Esophagus squamous epithelium (tissue), 5 donors: Measurements from ENCODE around the gene CARS1. TPM values are rescaled to one million over a fixed set of nuclear protein-coding genes. Genes with fewer than 3 reads are reported as not detected.
A peak's percentile ranks its signal among the peaks of the same experiment; 100 is the strongest.

Experiments
- DNase-seq: peaks from one replicate; lab custom pipeline; 2025; lab: John Stamatoyannopoulos, UW
- H3K27ac ChIP-seq, 4 donors: fragments of 200-600 bp; sonication (generic); one replicate each; pipeline ENCODE4 v1.5.1; 2016 to 2019; ENCODE audit warnings: mild to moderate bottlenecking in 1 of 4
- H3K27me3 ChIP-seq, 4 donors: fragments of 200-600 bp; sonication (generic); 1 replicate in 3 of 4; 2 replicates in 1 of 4; pipeline versions ENCODE4 v1.5.1 to v1.6.0; 2017 to 2021; ENCODE audit warnings: antibody characterized with exemption in 1 of 4
- H3K36me3 ChIP-seq, 3 donors: fragments of 200-600 bp; sonication (generic); one replicate each; pipeline ENCODE4 v1.5.1; 2016 to 2019
- H3K4me1 ChIP-seq, 3 donors: fragments of 200-600 bp; sonication (generic); one replicate each; pipeline ENCODE4 v1.5.1; 2017 to 2019
- H3K4me3 ChIP-seq, 4 donors: fragments of 200-600 bp; sonication (generic); 1 replicate in 3 of 4; 2 replicates in 1 of 4; pipeline ENCODE4 v1.5.1; 2016 to 2019; ENCODE audit warnings: mild to moderate bottlenecking in 2 of 4, moderate library complexity in 1 of 4
- H3K9me3 ChIP-seq, 3 donors: fragments of 200-600 bp; sonication (generic); one replicate each; pipeline ENCODE4 v1.5.1; 2016 to 2019
- CTCF ChIP-seq, 6 experiments: fragments of 450-650 bp in 4 of 6; fragments of 200-600 bp in 2 of 6; sonication (generic) in 2 of 6; IDR thresholded peaks; one replicate each; pipeline ENCODE4 v1.5.1; 2016 to 2019; ENCODE audit warnings: antibody characterized with exemption in 6 of 6, mild to moderate bottlenecking in 4 of 6, moderate library complexity in 4 of 6
- POLR2A ChIP-seq, 4 donors: fragments of 450-650 bp; IDR thresholded peaks; one replicate each; pipeline ENCODE4 v1.6.1; 2017; ENCODE audit warnings: antibody characterized with exemption in 4 of 4, mild to moderate bottlenecking in 4 of 4, moderate library complexity in 3 of 4
- WGBS, 2 donors: methylation state at CpG; one replicate each; pipeline ENCODE4 v1.1.5; 2018; 5-methylcytosine and 5-hydroxymethylcytosine counted together
- intact Hi-C: fragments of 100-400 bp; cut with DNase I; formaldehyde crosslinking; loops from one replicate; pipeline ENCODE4 v1.15.0; 2022
- total RNA-seq, 4 donors: library from RNA; depleted of rRNA; stranded (reverse); fragments of >200 nt; gene quantifications; one replicate each; pipeline ENCODE4 v1.1.0, GENCODE V29; 2016
- donor health status: DM: yes; HTN: yes; CAD: no.

Gene CARS1
- total RNA-seq, 4 donors from 2014 or later: 22.7 to 35.7 (median 28.4) TPM

GRCh38 chr11:2980168-2980840, 76.9 kb downstream of the CARS1 start:
- Histone ChIP-seq H3K9me3 (no peaks in the 10 kb centered on the region), H3K36me3 (peaks cover 3 to 48% (median 13%) of the 10 kb centered on the region in 3 donors), H3K27ac (no peak overlapping the region), H3K27me3 (no peaks in the 10 kb centered on the region), H3K4me3 (no peak overlapping the region), H3K4me1 (peaks cover 4 to 71% (median 22%) of the 10 kb centered on the region in 3 donors)
- WGBS, 2 donors: 34 to 42% methylated on average over 6 of the region's 6 CpGs
- DNase-seq: no peak
- no peak for TF ChIP-seq CTCF (IDR thresholded peaks at IDR 0.05)
- no peak for TF ChIP-seq POLR2A (IDR thresholded peaks at IDR 0.05)
- intact Hi-C loops: no loop called here

- intact Hi-C loops: no loop called here
- H3K4me1 ChIP-seq: peaks cover 0 to 40% (median 7%) of the 10 kb centered on the region in 3 donors
- no peaks in the 10 kb centered on the region for H3K27me3 ChIP-seq
- H3K9me3 ChIP-seq: no peaks in the 10 kb centered on the region
- H3K36me3 ChIP-seq: peaks cover 9 to 74% (median 40%) of the 10 kb centered on the region in 3 donors
- DNase-seq: no peak
- TF ChIP-seq POLR2A (IDR thresholded peaks at IDR 0.05) (no peak), CTCF (IDR thresholded peaks at IDR 0.05) (no peak)
- no peak overlapping the region for H3K4me3 ChIP-seq
- no peak overlapping the region for H3K27ac ChIP-seq
- 46 to 61% methylated on average over 7 of the region's 7 CpGs for WGBS, 2 donors
Measured at GRCh38 chr11:2977113-2977512, 80.1 kb downstream of the CARS1 start.

GRCh38 chr11:2976294-2977063, 80.7 kb downstream of the CARS1 start:
- Histone ChIP-seq H3K27ac (no peak overlapping the region), H3K4me3 (no peak overlapping the region), H3K36me3 (peaks cover 9 to 80% (median 47%) of the 10 kb centered on the region in 3 donors), H3K27me3 (no peaks in the 10 kb centered on the region), H3K9me3 (no peaks in the 10 kb centered on the region), H3K4me1 (peaks cover 0 to 33% (median 3%) of the 10 kb centered on the region in 3 donors)
- WGBS, 2 donors: 79 to 86% methylated on average over 6 of the region's 6 CpGs
- no peak for DNase-seq
- intact Hi-C loops: no loop called here
- TF ChIP-seq POLR2A (IDR thresholded peaks at IDR 0.05) (no peak), CTCF (IDR thresholded peaks at IDR 0.05) (no peak)

GRCh38 chr11:2975594-2975993, 81.6 kb downstream of the CARS1 start:
- Histone ChIP-seq H3K27ac (no peak overlapping the region), H3K4me3 (no peak overlapping the region), H3K27me3 (no peaks in the 10 kb centered on the region), H3K4me1 (peaks cover 0 to 24% (median 3%) of the 10 kb centered on the region in 3 donors), H3K36me3 (peaks cover 9 to 89% (median 55%) of the 10 kb centered on the region in 3 donors), H3K9me3 (no peaks in the 10 kb centered on the region)
- 72 to 81% methylated on average over 3 to 4 of the region's 4 CpGs for whole genome bisulfite sequencing, 2 donors
- DNase-seq: no peak
- peak in 5 of 6 experiments; percentile 15 to 66 (median 43) for TF ChIP-seq CTCF (IDR thresholded peaks at IDR 0.05)
- no peak for TF ChIP-seq POLR2A (IDR thresholded peaks at IDR 0.05)
- intact Hi-C loops: no loop called here

GRCh38 chr11:2974272-2974671, 83.0 kb downstream of the CARS1 start:
- peaks cover 9 to 100% (median 66%) of the 10 kb centered on the region in 3 donors for H3K36me3 ChIP-seq
- H3K4me3 ChIP-seq: no peak overlapping the region
- peaks cover 0 to 16% (median 0%) of the 10 kb centered on the region in 3 donors for H3K4me1 ChIP-seq
- H3K27ac ChIP-seq: no peak overlapping the region
- 83 to 88% methylated on average over 3 of the region's 3 CpGs for WGBS, 2 donors
- no peaks in the 10 kb centered on the region for H3K27me3 ChIP-seq
- no peaks in the 10 kb centered on the region for H3K9me3 ChIP-seq
- TF ChIP-seq CTCF (IDR thresholded peaks at IDR 0.05) (no peak), POLR2A (IDR thresholded peaks at IDR 0.05) (no peak)
- intact Hi-C loops: no loop called here
- no peak for DNase-seq
